GM06990 (cell line): ENCODE data around the gene FEV.

Experiments used
- DNase-seq: peaks from one replicate; pipeline ENCODE4 v3.0.0-alpha.2; 2011; ENCODE audit not compliant: insufficient read length; ENCODE audit errors: extremely low read depth
- H3K27me3 ChIP-seq: replicated peaks from 2 replicates; pipeline ENCODE4 v1.6.0; 2011; ENCODE audit warnings: low read length; ENCODE audit not compliant: control insufficient read depth, insufficient read depth
- H3K36me3 ChIP-seq: 2 replicates; pipeline ENCODE4 v1.5.1; 2011; ENCODE audit warnings: low read length; ENCODE audit not compliant: control insufficient read depth, insufficient read depth
- H3K4me3 ChIP-seq: replicated peaks from 2 replicates; pipeline ENCODE4 v1.5.1; 2011; ENCODE audit warnings: low read depth, mild to moderate bottlenecking, control low read depth, low read length
- TF ChIP-seq, protein P1 (sequence below): IDR thresholded peaks from 2 replicates; pipeline ENCODE4 v1.5.1; 2011; ENCODE audit warnings: low read length, control low read depth, mild to moderate bottlenecking, inconsistent platforms; ENCODE audit not compliant: insufficient read depth, poor library complexity, severe bottlenecking

Gene FEV

DNA sequence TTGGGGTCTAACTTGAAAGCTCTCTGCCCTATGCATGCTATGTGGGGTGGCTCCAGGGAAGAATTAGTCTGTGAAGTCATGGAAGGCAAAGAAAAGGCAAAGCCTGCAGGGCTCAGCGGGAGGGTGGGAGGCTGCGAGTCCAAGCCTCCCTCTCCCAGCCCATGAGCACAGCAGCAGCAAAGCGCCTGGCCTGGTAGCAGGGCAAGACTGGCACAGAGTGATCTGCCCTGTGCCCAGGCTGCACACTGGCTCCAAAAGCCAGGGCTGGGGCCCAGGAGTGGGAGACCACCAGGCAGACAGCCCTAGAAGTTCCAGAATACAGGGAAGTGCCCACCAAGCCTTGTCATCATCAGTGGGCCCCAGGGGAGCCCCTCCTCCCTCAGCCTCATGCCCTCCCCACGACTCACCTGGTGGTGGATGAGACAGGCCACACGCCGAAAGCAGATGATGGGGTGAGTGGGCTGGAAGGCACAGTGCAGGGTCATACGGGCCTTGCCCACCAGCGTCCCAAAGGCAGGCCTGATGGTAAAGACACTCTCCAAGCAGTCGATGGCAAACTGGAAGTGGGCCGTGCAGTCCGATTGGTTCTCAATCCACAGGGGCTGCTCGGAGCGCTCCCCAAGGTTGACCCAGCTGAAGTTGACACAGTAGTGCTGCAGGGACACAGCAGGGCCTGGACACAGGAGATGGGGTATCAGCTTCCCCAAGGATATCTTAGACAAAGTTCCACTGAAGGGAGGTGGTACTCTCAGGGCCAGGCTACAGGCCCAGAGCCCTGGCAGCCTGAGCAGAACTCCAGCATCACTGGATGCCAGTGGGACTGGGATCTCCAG, 44.2 kb upstream of the FEV start:
- no peak for DNase-seq
- Histone ChIP-seq H3K36me3 (no peaks in the 10 kb centered on the region), H3K27me3 (no peaks in the 10 kb centered on the region), H3K4me3 (no peak overlapping the region)
- TF ChIP-seq, protein P1, sequence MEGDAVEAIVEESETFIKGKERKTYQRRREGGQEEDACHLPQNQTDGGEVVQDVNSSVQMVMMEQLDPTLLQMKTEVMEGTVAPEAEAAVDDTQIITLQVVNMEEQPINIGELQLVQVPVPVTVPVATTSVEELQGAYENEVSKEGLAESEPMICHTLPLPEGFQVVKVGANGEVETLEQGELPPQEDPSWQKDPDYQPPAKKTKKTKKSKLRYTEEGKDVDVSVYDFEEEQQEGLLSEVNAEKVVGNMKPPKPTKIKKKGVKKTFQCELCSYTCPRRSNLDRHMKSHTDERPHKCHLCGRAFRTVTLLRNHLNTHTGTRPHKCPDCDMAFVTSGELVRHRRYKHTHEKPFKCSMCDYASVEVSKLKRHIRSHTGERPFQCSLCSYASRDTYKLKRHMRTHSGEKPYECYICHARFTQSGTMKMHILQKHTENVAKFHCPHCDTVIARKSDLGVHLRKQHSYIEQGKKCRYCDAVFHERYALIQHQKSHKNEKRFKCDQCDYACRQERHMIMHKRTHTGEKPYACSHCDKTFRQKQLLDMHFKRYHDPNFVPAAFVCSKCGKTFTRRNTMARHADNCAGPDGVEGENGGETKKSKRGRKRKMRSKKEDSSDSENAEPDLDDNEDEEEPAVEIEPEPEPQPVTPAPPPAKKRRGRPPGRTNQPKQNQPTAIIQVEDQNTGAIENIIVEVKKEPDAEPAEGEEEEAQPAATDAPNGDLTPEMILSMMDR, result no peak

DNA sequence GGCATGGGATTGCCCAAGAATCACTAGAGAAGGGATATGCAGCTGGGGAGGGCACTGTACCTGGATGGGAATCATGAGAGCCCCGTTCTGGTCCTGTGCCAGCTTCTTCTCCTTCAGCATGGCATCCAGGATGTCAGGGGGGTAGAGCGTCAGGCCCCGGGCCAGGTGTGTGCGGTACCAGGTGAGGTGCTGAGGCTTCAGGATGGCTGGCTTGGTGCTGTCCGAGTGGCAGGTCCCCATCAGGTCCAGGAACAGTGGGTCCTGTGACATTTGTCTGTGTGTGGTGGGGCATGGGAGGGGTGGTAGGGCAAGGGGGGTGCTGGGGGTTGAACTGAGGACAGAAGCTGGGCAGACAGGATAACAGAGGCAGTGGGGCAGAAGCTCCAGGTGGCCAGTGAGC, 43.2 kb upstream of the FEV start:
- Histone ChIP-seq H3K4me3 (no peak overlapping the region), H3K27me3 (no peaks in the 10 kb centered on the region), H3K36me3 (no peaks in the 10 kb centered on the region)
- DNase-seq, result no peak
- TF ChIP-seq, protein P1, result no peak

DNA sequence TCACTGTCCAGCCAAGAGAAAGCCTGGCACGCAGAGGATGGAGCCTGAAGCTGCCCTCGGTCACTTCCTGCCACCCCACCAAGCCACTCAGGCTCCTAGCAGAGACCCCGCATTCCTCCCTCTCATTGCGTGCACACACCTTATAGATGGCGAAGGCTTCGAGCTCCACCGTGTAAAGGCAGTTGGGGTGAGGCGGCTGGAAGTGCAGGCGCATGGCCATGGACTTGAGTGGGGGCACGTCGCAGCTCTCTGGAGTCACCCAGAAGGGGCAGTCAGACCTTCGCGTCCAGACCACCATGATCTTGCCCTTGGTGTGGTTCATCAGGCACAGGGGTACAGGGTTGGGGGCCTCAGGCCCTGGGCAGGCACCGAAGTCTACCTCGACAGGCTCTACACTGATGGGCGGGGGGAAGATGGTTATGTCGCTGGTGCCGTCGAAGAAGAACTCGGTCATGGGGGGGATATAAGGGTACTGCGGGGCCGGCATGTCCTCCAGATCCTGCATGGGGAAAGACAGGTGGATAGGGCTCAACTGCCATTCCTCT, 42.6 kb upstream of the FEV start:
- no peak overlapping the region for H3K4me3 ChIP-seq
- no peaks in the 10 kb centered on the region for H3K27me3 ChIP-seq
- no peaks in the 10 kb centered on the region for H3K36me3 ChIP-seq
- no peak for DNase-seq
- TF ChIP-seq, protein P1, result no peak

DNA sequence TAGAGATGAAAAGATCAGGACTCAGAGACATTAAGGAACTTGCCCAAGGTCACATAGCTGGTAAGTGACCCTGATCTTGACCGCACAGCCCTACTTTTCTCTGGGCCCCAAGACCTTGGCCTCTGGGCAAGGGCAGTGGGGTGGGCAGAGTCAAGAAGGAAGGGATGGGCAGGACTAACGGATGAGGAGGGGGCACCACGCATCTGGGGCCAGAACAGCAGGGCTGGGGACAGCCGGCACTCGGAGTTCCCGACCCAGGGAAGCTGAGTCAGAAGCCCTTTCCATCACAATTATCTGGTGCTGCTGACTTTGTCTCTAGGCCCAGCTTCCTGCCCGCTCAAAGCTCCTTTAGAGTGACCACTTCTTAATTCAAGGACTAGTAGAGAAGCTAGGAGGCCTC, 42.0 kb upstream of the FEV start:
- DNase-seq, result no peak
- no peaks in the 10 kb centered on the region for H3K36me3 ChIP-seq
- no peaks in the 10 kb centered on the region for H3K27me3 ChIP-seq
- no peak overlapping the region for H3K4me3 ChIP-seq
- TF ChIP-seq, protein P1, result no peak

DNA sequence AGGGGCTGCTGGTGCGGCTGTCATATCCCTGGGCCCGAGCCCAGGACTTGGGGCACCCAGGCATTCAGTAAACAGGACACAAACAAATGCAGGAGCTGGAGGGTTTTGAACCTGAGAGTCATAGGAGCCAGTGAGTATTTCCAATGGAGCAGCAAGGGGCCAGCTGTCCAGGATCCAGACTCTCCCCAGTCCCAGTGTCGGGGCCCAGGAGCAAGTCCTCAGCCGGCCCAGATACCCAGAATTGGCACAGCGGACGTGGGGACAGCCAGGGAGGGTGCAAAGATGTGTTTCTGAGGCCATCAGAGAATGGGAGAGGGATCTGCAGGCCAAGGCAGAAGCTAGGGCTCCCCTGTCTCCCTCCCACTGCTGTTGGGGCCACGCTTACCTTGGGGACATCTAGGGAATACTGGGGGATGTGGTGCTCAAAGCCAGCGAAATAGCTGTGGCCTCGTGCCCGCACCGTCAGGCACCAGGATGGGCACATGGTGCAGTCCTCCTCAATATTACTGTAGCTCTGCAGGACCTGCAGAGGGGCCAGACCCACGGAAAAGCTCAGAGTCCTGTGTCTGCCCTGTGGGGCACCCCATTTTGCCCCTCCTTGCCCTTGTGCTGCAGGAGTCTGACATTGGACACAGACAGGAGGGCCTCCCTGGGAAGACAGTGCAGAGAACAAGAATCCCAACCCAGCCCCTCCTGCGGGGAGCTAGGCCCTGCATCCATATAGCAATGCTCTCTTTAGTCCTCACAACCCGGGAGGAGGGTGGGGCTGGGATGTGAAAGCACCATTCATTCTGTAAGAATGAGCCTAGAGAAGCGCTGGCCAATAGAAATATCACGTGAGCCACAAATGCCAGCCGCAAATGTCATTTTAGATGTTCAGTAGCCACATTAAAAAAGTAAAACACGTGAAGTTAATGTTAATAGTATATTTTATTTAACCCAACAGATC, 40.9 kb upstream of the FEV start:
- no peaks in the 10 kb centered on the region for H3K36me3 ChIP-seq
- H3K27me3 ChIP-seq, result peaks cover 1% of the 10 kb centered on the region; the same call in 1 of the 2 replicates
- H3K4me3 ChIP-seq, result no peak overlapping the region
- TF ChIP-seq, protein P1, result no peak
- no peak for DNase-seq
